Left lung (tissue), 10 donors: Measurements from ENCODE around the gene RMND1. TPM values are rescaled to one million over a fixed set of nuclear protein-coding genes. Genes with fewer than 3 reads are reported as not detected.

Experiments
- ATAC-seq: fragments of 200-7000 bp; cut with Tn5 transposase; one replicate; pipeline ENCODE4 v1.9.1; 2020; ENCODE audit warnings: moderate library complexity
- DNase-seq, 4 donors: peaks; one replicate each; pipeline ENCODE4 v3.0.0-alpha.2; 2013 to 2020
- H3K27ac ChIP-seq, 2 donors: fragments of 200-600 bp; sonication (generic) in 1 of 2; one replicate each; pipeline versions ENCODE4 v1.5.0 to v1.8.0; 2020 to 2021
- H3K27me3 ChIP-seq, 2 donors: fragments of 200-600 bp; sonication (generic) in 1 of 2; one replicate each; pipeline versions ENCODE4 v1.5.0 to v1.8.0; 2020 to 2021
- H3K36me3 ChIP-seq, 2 donors: fragments of 200-600 bp; sonication (generic) in 1 of 2; one replicate each; pipeline versions ENCODE4 v1.5.0 to v1.8.0; 2020 to 2021
- H3K4me1 ChIP-seq, 2 donors: fragments of 200-600 bp; one replicate each; pipeline ENCODE4 v1.8.0; 2021
- H3K4me3 ChIP-seq, 2 donors: fragments of 200-600 bp; sonication (generic) in 1 of 2; one replicate each; pipeline versions ENCODE4 v1.5.0 to v1.8.0; 2020 to 2021; ENCODE audit warnings: mild to moderate bottlenecking in 1 of 2
- H3K9me3 ChIP-seq, 2 donors: fragments of 200-600 bp; sonication (generic) in 1 of 2; one replicate each; pipeline versions ENCODE4 v1.5.0 to v1.8.0; 2020 to 2021
- CTCF ChIP-seq, 2 donors: fragments of 200-600 bp; sonication (generic) in 1 of 2; IDR thresholded peaks; one replicate each; pipeline versions ENCODE4 v1.5.0 to v1.8.0; 2021; ENCODE audit warnings: antibody characterized with exemption in 2 of 2
- intact Hi-C, 2 donors: fragments of 100-400 bp; cut with DNase I; formaldehyde crosslinking; loops; one replicate each; pipeline versions ENCODE4 v1.11.2 to v1.14.2; 2022
- polyA plus RNA-seq, 6 donors: library from polyadenylated mRNA; unstranded; fragments of 120-200 nt; gene quantifications; one replicate each; pipeline ENCODE4 v1.2.1, GENCODE V29; 2013; ENCODE audit not compliant: insufficient read length in 6 of 6
- total RNA-seq, 2 donors: library from RNA; stranded (reverse); fragmentation: NEBNext Ultra II Directional; extraction: Animal tissue kit (Norgen Biotek cat#: 25700); gene quantifications; one replicate each; pipeline ENCODE4 v1.2.1, GENCODE V29; 2021
- donor health status: DM: no; HTN: yes; CAD: no.
- donor health status: DM: no; HTN: no; CAD: no.

The RMND1 gene
- total and polyA plus RNA-seq, 8 donors, result 16.0 to 32.4 (median 26.9) TPM

GRCh38 chr6:151434369-151434768 lies 17.6 kb downstream of the RMND1 start:
- Histone ChIP-seq H3K27ac (no peak overlapping the region), H3K4me1 (no peaks in the 10 kb centered on the region), H3K9me3 (no peaks in the 10 kb centered on the region), H3K36me3 (peaks cover 0 to 45% of the 10 kb centered on the region in 2 donors), H3K27me3 (no peaks in the 10 kb centered on the region), H3K4me3 (no peak overlapping the region)
- intact Hi-C loops, result no loop called here
- no peak for DNase-seq
- no peak for TF ChIP-seq CTCF (IDR thresholded peaks at IDR 0.05)
- no peak for ATAC-seq

- no peak for TF ChIP-seq CTCF (IDR thresholded peaks at IDR 0.05)
- intact Hi-C loops, result no loop called here
- no peaks in the 10 kb centered on the region for H3K27me3 ChIP-seq
- H3K4me1 ChIP-seq, result no peaks in the 10 kb centered on the region
- H3K9me3 ChIP-seq, result no peaks in the 10 kb centered on the region
- H3K27ac ChIP-seq, result no peak overlapping the region
- no peak for ATAC-seq
- peaks cover 0 to 61% of the 10 kb centered on the region in 2 donors for H3K36me3 ChIP-seq
- no peak overlapping the region for H3K4me3 ChIP-seq
- no peak for DNase-seq
Observed at GRCh38 chr6:151432651-151433050, 19.3 kb downstream of the RMND1 start.

- no peak for DNase-seq
- intact Hi-C loops, result no loop called here
- Histone ChIP-seq H3K9me3 (no peaks in the 10 kb centered on the region), H3K4me3 (no peak overlapping the region), H3K4me1 (no peaks in the 10 kb centered on the region), H3K27me3 (no peaks in the 10 kb centered on the region), H3K27ac (no peak overlapping the region), H3K36me3 (peaks cover 0 to 74% of the 10 kb centered on the region in 2 donors)
- no peak for ATAC-seq
- TF ChIP-seq CTCF (IDR thresholded peaks at IDR 0.05), result no peak
Observed at GRCh38 chr6:151431337-151431736, 20.6 kb downstream of the RMND1 start.

- no peaks in the 10 kb centered on the region for H3K27me3 ChIP-seq
- DNase-seq (no peak), ATAC-seq (no peak)
- no peaks in the 10 kb centered on the region for H3K4me1 ChIP-seq
- no peak overlapping the region for H3K27ac ChIP-seq
- intact Hi-C loops, result no loop called here
- no peak for TF ChIP-seq CTCF (IDR thresholded peaks at IDR 0.05)
- H3K9me3 ChIP-seq, result no peaks in the 10 kb centered on the region
- no peak overlapping the region for H3K4me3 ChIP-seq
- H3K36me3 ChIP-seq, result peaks cover 0 to 78% of the 10 kb centered on the region in 2 donors
Observed at GRCh38 chr6:151430886-151431285, 21.0 kb downstream of the RMND1 start.

- Histone ChIP-seq H3K4me3 (no peak overlapping the region), H3K9me3 (no peaks in the 10 kb centered on the region), H3K36me3 (peaks cover 0 to 99% of the 10 kb centered on the region in 2 donors), H3K27ac (no peak overlapping the region), H3K4me1 (no peaks in the 10 kb centered on the region), H3K27me3 (no peaks in the 10 kb centered on the region)
- DNase-seq (no peak), ATAC-seq (no peak)
- intact Hi-C loops, result no loop called here
- TF ChIP-seq CTCF (IDR thresholded peaks at IDR 0.05), result no peak
Observed at GRCh38 chr6:151428093-151428735, 23.7 kb downstream of the RMND1 start.
